ENCODE data around the gene KCNT1.

KCNT1 gene

DNA sequence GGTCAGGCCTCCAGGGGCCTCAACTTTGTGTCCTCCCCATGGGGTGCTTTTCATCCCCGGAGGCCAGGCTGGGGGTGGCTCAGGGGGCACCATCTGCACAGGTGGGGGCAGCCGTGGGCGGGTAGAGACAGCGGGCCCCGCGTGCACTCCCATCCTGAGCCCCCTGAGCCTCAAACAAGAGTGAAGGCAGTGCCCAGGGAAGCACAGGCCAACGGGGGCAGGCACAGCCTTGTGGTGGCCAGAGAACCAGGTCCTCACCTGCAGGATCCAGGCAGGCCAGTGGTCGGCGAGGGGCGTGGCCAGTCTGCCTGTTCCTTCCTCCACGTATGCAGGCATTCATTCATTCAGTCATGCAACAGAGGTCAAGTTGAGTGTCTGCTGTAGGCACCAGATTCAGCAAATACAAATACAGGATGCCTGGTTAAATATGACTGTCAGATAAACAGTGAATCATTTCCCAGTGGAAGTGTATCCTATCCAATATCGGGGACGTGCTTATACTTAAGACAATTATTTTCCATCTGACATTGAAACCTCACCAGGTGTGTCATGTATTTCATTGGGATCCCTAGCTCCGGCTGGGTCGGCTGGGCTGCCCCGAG is 22.3 kb downstream of the KCNT1 start:
- FAIRE-seq = no peak

GRCh38 chr9:135726138-135726853 is 24.3 kb downstream of the KCNT1 start:
- no peak for DNase-seq (ENCODE audit: low spot score)
- no peak for FAIRE-seq

More for the DNA sequence above, 22.3 kb downstream of the KCNT1 start:
- DNase-seq (ENCODE audit: low spot score) = no peak

DNA sequence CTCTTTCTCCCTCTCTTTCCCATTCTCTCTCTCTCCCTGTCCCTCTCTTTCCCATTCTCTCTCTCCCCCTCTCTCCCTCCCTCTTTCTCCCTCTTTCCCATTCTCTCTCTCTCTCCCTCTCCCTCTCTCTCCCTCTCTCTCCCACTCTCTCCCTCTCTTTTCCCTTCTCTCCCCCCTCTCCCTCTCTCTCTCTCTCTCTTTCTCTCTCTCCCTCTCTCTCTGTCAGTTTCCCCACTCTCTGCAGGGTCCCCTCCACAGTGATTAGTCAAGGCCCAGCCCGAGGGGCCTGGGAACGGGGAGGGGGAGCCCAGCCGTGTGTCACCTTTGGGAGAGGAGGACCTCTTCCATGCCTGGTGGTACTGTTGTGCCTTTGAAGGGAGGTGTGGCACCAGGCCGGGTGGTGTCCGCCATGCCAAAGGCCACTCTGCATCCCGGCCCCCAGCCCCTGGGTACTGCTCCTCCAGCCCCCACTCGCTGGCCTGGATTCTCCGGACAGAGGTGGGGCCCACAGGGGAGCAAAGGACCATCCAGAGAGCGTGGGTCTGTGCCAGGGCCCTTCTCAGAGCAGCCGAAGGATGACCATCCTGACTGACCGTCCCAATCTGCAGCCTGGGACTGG is 25.4 kb downstream of the KCNT1 start:
- FAIRE-seq = no peak

GRCh38 chr9:135728436-135729110 is 26.6 kb downstream of the KCNT1 start:
- FAIRE-seq = no peak
- no peak for DNase-seq (ENCODE audit: low spot score)

More for the DNA sequence above, 25.4 kb downstream of the KCNT1 start:
- no peak for DNase-seq (ENCODE audit: low spot score)

DNA sequence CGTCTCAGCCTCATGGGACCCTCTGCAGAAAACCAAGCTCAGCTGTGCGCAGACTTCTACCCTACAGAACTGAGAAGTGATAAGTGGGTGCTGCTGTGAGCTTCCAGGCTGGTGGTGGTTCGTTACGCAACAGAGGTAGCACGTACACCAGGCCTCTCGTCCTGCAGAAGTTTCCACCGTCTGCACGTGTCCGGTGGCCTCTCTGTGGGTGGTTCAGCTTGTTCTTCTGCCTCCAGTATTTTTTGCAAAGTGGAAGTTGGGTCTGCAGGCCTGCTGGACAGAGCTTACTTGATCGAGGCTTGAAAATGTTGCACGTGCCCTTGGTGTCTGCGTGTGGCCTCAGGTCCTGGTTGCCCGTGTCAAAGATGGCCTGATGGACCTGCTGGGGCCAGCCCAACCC is 27.5 kb downstream of the KCNT1 start:
- FAIRE-seq (no peak), DNase-seq (ENCODE audit: low spot score) (no peak)

GRCh38 chr9:135731454-135731853 is 29.5 kb downstream of the KCNT1 start:
- no peak for DNase-seq (ENCODE audit: low spot score)
- no peak for FAIRE-seq

- DNase-seq (ENCODE audit: low spot score) (no peak), FAIRE-seq (no peak)
Measured at GRCh38 chr9:135732569-135733257, 30.7 kb downstream of the KCNT1 start.

- no peak for FAIRE-seq
- DNase-seq (ENCODE audit: low spot score) = no peak
Measured at GRCh38 chr9:135734616-135735144, 32.7 kb downstream of the KCNT1 start.

- FAIRE-seq (no peak), DNase-seq (ENCODE audit: low spot score) (no peak)
Measured at GRCh38 chr9:135736272-135736978, 34.4 kb downstream of the KCNT1 start.

DNA sequence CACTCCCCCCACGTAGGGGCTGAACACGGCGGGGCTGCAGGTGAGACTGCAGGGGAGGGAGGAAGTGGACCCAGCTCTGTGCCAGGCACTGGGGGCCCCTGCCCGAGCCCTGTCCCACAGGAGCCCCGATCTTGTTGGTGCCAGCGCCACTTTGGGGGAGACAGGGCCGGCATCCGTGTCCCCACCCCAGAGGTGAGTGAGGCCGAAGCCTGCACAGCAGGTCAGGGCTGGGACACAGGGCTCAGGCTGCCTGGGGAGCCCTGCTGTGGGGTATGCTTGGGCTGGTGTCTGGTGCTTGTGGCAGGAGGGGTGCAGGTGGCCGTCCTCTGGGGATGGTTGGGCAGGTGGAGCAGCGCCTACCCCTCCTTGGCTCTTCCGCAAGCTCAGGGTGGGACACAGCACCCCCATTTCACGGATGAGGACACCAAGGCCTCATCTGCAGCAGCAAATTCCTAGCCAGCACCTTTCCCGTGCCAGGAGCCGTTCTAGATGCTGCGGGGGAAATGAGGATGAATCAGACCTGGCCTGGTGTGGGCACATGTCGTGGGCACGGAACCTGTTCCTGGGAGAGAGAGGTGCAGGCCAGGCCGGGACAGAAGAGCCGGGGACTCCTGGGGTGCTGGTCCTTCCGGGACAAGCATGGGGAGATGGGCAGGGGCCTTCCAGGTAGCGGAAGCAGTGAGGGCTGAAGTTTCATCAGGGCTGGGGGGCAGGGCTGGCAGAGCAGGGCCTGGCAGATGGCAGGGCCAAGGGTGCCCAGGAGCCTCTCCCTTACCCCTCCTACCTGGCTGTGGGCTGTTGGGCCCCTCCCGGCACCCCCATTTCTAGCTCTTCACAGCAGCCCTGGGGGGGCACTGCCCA is 35.2 kb downstream of the KCNT1 start:
- FAIRE-seq = no peak
- DNase-seq (ENCODE audit: low spot score) = no peak

DNA sequence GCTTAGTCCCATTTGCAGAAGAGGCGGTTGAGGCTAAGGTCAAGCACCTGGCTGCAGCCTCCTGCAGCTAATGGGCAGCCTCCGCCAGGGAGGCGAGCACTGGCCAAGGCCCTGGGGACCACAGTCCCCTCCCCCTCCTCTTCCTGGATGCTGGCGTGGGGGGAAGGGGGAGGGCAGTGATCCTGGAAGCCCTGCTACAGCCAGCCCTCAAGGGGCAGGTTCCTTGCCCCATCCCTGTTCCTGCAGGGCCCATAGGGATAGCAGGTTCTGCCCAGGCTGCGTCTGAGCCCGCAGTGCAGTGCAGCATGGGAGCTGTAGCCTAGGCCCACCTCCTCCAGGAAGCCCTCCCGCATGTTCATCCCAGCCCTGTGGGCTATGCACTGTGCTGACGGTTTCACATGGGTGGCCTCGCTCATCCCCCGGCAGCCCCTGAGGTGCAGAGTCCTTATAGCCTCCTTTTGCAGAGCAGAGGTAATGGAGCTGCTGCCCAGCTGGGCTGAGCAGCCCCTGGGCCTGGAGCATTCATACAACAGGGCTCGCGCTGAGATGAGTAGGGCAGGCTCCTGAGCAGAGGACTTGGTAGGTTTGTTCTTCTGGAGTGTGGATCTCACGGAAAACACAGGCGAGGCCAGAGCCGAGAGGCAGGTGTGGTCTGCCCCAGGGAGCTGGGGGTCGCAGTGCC is 36.0 kb downstream of the KCNT1 start:
- FAIRE-seq = no peak

GRCh38 chr9:135739271-135740220 is 37.6 kb downstream of the KCNT1 start:
- no peak for DNase-seq (ENCODE audit: low spot score)
- no peak for FAIRE-seq

More for the DNA sequence above, 36.0 kb downstream of the KCNT1 start:
- DNase-seq (ENCODE audit: low spot score) = no peak

GRCh38 chr9:135741276-135742219 is 39.6 kb downstream of the KCNT1 start:
- DNase-seq (ENCODE audit: low spot score) (no peak), FAIRE-seq (no peak)

DNA sequence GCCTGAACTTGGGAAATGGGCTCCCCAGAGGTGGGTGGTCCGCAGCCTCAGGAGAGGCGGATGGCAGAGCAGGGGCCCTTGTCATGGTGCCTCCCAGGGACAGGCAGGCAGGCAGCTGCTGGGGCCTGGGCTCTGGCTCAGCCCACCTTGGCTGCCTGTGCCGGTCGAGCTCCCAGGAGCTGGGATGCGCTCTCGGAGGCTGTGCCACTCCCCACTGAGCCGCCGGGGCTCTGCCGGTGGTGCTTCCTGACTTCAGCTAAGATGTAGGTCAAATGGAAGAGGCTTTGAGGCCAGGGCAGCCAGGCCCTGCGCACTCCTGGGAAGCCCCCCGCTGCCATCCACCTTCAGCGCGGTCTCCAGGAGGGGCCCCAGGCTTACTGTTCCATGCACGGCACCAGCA is 41.0 kb downstream of the KCNT1 start:
- no peak for FAIRE-seq
- no peak for DNase-seq (ENCODE audit: low spot score)

- no peak for FAIRE-seq
Measured at GRCh38 chr9:135743546-135744332, 41.8 kb downstream of the KCNT1 start.

More at GRCh38 chr9:135743546-135744332, 41.8 kb downstream of the KCNT1 start:
- DNase-seq (ENCODE audit: low spot score) = no peak
